ENCODE data around the gene CNTNAP2.

The CNTNAP2 gene

DNA sequence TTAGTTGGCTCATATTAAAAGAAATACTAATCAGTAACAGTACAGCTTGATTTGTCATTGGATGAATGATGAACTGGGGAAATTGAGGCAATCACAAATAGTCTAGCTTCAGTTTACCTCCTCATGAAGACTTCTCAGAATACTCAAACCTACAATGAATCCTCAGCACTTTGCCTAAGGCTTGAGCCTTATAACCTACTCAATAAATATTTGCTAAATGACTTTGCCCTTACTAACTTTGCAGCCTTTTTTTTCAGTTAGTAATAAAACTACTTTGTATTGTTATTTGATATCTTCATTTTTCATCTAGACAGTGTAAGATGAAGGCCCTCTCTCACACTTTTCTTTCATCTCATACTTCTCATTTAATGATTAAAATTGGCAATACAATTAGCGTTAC is 1311.5 kb downstream of the CNTNAP2 start:
- no peak for DNase-seq

DNA sequence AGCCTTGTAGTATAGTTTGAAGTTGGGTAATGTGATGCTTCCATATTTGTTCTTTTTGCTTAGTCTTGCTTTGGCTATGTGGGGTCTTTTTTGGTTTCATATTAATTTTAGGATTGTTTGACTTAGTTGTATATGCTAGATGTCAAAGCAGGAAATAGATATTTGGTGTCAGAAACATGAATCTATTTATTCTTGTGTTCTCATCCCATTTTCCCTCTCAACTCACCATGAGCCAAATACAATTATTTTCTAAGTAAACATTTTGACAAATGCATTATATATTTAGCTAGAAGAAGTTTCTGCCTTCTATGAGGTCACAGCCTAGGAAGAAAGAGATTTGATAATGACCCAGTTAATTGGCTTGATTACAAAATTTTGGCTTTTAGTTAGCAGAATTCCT is 1313.4 kb downstream of the CNTNAP2 start:
- DNase-seq = no peak

DNA sequence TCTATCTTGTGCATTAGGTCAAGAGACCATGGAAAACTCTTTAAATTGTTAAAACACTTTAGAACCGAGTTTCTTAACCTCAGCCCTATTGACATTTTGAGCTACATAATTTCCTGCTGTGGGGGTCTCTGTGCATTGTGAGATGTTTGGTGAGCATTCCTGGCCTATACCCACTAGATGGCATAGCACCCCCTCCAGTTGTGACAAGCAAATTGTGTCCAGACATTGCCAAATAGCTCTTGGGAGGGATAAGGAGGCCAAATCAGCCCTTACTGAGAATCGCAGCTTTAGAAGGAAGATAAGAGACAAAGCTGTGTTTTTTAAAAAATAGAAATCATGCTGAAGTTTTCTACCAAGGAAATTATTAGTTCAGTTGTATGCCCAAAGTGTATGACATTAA is 1315.5 kb downstream of the CNTNAP2 start:
- peak; percentile 62 for DNase-seq

DNA sequence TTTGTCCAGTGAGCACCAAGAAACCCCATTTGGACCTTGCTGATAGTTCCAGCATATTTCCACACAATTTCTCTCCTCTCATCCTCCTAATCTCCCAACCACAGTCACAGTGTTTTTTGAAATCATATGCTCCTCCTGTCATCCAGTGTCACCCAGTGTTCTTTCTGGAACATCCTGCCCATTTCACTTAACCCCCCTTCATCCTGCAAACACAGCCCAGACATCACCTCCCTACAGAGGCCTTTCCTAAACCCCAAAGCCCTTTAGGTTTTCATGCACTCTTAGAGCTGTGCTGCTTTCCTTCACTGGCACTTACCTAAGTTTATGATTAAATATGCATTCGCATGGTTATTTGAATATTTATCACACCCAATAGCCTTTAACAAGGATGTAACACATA is 1316.0 kb downstream of the CNTNAP2 start:
- no peak for DNase-seq

DNA sequence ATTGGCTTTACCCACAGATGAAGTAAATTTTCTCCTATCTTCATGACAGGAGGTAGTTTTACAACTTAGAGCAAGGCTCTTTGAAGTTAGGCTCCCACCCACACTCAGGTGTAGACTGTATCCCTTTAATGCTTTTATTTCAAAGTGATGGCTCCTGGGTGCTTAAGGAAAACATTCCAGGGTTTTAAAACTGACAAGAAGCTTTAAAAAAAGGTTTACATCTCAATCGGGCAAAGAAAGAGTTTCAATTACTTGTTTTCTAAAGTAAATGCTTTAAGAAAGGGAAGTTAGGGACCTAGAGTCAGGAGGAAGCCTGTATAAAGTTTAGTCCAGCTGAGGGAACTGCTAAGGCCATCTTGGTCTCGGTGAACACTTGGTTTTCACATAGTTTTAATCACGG is 1320.1 kb downstream of the CNTNAP2 start:
- no peak for DNase-seq

DNA sequence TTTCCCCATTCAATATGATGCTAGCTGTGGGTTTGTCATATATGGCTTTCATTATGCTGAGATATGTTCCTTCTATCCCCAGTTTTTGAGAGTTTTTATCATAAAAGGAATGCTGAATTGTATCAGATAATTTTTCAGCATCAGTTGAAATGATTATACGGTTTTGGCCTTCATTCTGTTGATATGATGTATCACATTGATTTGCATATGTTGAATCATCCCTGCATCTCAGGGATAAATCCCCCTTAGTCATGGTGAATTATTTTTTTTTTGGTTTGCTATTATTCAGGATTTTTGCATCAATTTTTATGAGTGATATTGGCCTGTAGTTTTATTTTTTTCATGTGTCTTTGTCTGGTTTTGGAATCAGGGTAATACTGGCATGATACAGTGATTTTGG is 1321.6 kb downstream of the CNTNAP2 start:
- DNase-seq = no peak

DNA sequence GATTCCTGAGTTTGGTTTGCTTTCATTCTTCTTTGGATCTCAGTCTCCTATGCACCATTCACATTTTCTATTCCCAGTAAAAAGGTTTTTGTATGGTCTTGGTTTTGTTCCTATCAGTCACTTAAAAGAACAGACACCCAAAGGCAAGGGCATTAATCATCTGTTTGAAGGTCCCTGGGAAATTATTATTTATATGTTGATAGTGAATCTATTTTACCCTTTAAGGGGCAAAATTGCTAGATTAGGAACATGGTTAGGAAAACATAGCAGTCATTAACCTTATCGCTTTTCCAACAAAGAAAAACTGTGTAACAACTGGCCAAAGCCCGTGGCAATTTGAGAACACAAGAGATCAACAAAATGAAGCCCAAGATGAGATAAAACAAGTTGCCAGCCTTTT is 1327.3 kb downstream of the CNTNAP2 start:
- DNase-seq = no peak

DNA sequence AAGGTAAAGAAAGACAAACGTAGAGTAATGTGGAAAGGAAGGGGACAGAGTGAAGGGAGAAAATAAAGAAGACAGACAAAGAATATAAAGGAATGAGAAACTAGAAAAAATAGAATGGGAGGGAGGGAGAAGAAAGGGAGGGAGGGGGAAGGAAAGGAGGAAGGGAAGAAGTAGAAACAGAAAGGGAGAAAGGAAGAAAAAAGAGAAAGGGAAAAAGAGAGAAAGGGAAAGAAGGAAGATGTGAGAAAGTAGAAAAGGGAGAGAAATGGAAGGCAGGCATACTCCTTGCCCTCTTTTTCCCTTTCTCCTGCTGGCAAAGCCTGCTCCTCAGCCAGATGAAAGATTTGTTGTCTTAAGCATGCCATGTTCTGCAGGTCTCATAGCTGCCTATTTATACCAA is 1336.2 kb downstream of the CNTNAP2 start:
- DNase-seq = no peak

DNA sequence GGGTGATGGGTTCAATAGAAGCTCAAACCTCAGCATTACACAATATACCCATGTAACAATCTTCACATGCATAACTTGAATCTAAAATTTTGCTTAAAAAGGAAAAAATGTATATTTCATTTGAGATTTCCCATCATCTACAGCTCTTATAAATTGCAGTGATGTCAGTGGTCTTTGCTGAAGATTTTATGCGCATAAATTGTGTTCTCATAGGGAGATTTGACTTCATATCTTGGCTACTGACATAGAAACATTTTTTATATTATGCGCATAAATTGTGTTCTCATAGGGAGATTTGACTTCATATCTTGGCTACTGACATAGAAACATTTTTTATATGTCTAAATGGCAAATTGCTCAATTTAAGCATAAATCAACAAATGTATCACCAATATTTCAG is 1348.6 kb downstream of the CNTNAP2 start:
- DNase-seq = no peak

DNA sequence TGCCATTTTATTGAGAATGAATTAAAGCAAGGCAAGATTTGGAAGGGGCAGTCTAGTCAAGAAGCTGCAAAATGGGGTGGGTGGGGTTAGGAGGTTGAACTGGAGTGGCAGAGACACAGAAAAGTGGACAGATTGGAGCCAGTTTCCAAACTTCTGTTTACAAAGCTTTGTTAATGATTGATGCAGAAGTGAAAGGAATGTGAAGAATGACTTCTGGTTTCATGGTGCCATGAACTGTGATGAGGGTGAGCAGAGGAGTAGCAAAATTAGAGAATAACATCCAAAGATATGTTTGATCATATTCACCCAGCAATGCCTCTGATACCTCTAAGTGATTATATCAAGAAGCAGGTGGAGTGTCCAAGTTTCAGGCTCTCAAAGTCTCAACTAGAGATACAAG is 1356.0 kb downstream of the CNTNAP2 start:
- DNase-seq = no peak

DNA sequence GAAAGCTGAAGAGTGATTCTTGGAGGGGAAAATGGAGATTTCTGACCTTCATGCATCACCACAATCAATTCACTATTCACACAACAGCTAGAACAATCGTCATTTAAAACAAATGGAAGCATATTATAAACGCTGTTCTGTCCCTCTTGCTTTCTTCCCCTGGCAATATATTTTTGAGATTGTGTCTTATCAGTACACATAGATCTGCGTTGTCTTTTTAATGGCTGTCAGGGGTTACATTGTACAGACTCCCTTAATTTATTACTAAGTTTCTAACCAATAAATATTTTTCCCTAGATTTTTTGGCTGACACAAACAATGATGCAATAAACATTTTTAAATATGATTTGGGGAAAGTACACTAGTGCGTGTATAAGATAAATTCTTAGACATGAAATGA is 1358.3 kb downstream of the CNTNAP2 start:
- no peak for DNase-seq

DNA sequence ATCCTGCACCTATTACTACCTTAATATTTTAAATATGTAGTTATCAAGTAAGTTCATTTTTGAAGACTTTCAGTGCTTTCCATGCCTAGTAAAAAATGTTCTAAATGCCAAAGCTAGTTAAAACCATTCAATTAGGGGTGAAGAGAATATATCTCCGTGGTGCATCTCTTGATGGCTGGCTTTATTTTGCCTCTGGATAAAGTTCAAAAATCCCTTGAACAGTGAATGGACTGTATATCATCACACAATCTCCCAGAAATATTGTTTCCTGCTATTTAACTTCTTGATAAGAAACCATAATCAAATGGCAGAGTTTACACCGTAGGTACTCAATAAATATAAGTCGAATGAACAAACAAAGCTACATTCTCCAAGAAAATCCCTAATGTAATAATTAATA is 1360.9 kb downstream of the CNTNAP2 start:
- no peak for DNase-seq

DNA sequence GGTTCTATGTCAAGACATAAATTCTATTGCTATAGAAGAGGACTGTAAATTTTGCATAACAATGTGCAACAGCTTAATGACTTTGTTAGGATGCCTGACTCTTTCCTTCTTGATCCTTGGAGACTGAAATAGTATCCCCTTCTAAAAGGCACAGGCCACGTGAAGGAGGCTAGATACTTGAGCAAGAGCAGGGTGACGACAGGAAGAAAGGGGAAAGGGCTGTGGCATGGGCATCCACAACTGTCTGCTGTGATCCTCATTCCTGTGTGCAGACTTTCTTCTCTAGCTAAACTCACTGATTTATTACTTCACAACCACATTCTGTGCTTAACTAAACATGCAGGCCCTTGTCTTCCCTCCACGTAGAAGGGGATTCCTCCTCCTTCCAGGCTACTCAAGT is 1362.2 kb downstream of the CNTNAP2 start:
- no peak for DNase-seq

DNA sequence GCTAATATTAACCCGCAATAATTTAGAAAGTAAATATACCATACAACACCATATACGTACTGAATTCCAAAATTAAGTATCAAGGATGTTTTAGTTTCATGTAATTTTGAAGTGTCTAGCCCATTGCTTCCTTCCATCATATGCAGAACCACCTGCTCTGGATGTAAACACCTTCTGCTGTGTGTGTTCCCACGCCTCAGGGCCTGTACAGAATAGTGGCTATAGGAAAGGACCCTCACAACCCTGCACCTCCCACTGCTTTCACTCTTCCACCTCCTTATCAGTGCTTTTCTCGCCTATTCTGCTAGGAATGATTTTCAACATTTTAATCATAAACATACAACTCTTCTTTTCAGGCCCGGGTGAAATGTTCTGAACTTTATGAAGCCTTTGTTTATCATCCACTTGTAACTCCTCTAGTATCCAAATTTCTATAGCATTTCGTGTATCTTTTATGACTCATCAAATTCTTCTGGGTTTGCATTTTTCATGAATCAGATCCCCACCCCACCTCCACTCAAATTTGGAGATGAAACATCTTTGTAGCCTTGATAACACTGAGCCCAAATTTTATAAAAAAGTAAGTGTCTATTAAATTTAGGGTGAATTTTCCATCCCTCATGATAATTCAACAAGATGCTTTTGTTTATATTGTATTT is 1367.2 kb downstream of the CNTNAP2 start:
- DNase-seq = peak; percentile 68

DNA sequence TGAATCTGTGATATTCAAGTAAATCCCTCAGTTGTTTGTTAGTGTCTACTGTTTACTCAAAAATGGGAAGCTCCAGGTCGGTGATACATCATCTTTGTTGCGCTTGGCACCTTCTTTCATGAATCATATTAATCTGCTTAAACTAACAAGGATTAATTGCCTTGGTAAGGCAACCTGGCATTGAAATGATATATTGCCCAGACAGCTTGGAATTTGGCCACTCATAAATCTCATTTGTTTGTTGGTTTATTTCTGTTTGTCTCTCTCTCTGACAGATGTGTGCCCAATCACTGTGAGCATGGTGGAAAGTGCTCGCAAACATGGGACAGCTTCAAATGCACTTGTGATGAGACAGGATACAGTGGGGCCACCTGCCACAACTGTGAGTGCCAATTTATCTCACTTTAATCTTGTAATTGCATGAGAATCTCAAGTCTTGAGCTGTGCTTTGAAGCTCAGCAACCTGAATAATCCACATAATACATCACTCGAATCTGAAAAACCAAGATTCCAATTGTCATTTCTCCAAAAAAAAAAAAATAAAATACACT is 1369.1 kb downstream of the CNTNAP2 start:
- peak; percentile 97 for DNase-seq

DNA sequence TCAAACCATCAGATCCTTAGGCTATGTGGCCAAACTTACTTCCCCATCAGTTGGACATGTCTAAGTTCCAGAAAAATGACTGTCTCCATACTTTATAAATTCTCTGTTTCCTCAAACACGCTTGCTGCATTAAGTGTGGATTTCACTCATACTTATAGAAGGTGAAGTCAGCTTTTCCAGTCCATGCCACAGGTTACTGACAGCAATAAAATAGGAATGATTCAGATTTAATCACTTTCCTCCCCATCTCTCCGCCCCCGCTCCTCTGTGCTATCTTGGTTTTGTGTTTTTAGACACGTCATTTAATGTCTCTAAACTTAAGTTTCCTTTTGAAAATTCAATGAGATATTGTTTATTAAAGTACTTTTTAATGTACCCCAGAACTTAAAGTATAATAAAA is 1376.0 kb downstream of the CNTNAP2 start:
- no peak for DNase-seq

DNA sequence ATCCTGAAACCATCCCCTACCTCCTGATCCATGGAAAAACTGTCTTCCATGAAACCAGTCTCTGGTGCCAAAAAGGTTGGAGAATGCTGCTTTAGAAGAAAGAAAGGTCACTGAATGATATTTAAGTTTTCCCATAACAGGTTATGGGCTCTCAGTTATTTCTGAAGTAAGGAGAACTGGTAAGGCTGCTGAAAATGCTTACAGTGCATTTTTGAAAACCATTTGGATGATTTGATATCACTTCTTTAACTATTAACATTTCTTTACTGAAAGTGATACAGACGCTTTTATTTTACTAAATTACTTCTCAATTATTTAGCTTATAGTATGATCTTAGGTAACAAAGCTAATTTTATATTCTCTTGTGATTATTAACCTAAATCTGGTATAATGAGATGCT is 1379.6 kb downstream of the CNTNAP2 start:
- DNase-seq = no peak

DNA sequence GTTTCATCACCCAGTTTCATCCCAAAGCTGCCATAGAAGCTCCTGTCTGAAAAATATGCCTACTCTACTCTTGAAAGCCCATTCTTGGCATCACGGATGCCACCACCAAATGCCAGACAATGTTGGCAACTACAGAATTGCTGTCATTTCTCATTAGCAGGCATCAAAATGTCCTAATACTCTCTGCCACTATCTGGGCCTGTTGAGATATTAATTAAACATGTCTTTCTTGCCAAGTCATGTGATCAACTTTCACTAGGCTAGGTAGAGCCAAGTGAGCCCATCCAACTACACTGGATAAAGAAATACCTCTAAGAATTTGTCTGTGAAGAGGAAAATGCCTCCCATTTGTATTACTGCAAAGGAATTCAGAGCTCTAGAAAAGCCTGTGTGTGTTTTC is 1380.6 kb downstream of the CNTNAP2 start:
- DNase-seq = no peak

DNA sequence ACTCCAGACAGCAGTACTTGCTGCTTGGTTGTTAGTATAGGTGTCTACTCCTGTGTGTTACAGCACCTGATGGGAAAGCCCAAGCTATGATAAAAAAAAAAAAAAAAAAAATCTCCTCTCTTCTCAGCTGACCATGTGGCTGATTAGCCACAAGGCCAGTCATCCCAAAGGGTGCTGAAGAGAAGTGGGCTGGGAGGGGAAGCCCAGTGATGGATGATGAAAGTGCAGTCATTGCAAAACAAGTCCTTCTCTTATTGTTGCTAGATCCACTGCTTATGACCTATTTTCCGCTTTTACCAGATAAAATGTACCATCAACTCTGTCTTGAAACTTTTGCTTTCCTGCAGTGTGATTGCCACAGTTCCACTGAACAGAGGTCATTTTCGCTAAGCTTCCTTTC is 1381.5 kb downstream of the CNTNAP2 start:
- DNase-seq = no peak

DNA sequence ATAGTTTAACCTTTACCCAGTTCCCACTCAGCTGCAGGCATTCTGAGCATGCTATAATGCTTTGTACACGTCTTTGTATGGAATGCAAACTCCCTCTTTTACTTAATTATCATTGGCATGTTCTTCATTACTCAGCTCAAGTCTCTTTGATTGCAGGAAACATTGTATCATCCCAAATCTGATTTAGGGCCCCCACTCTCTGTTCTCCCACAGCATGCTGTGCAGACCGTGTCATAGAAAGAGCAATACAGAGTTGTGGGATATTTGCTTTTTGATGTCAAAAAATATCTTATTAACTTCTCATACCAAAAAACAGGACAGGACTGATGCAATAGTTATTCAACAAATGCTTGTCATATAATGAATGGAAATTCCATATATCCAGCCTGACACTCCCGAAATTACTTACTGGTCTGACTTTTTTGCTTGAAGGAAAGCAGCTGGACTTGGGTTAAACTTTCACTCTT is 1392.5 kb downstream of the CNTNAP2 start:
- no peak for DNase-seq

DNA sequence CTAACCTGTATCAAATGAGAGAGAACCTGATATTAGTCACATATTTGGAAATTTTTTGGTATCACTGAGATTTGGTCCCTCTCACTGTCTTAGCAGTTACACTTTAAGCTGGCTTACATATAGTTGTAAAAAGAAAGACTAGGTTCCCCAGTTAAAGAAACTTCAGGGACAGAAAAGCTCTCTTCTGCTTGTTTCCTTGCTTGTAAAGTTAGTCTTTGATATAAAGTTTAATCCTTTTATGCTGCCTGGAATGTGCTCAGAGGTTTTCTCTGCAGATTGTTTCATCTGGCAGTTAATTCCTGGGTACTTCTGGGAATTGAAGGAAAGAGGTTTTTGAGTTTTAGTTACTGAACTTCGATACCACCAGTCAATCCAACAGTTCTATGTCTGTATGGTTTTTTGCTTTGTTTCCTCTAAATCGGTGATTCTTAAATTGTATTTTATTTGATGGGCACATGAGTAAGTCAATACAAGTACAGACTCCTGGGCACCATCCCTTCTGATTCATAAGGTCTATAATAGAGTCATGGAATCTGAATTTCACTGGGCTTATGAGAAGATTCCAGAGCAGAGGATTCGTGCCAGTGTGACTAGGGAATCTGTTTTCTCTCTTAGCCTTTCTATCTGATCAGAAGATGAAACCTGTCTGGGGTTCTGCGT is 1393.1 kb downstream of the CNTNAP2 start:
- no peak for DNase-seq

DNA sequence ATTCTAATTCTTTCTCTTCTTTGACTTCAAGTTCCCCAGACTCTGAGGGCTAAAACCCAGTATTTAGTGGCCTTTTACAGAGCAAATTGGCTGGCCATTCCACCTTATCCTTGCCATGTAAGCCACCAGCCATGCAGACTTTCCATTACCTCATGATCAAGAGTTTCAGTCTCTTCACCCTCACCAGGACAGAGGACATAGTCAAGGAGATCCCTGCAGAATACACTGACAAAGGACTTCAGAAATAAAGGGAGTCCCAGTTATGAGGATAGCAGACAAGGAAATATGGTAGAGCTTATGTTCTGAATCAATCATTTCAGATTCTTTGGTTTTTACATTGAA is 1393.6 kb downstream of the CNTNAP2 start:
- DNase-seq = no peak

DNA sequence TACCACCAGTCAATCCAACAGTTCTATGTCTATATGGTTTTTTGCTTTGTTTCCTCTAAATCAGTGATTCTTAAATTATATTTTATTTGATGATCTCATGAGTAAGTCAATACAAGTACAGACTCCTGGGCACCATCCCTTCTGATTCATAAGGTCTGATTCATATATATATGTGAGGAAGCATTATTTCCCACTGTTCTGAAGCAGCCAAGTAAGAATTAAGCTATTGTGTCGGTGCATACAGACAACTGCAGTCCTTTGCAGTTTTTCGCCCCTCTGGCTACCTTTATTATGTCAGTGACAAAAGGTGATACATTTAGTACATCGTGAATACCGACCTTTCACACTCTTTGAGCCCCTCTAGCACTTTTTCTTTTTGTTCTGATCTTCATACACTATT is 1394.3 kb downstream of the CNTNAP2 start:
- DNase-seq = no peak

DNA sequence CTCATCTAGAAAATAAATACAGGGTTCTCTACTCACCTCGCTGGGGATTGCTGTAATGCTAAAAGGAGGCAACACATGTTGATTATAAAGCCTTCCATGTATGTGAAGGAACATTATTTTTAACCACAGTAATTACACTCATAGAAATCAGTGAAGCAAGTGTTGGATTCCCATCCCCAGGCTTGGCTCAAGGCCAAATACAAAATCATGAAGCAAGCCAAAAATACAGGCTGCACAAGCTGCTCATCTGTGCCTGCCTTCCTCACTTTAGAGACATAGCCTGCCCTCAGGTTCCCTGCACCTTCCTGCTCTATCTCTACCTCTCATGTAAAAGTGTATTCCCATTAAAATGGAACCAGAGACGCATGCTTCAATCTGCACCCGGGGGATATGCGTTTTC is 1396.8 kb downstream of the CNTNAP2 start:
- DNase-seq = peak; percentile 53

DNA sequence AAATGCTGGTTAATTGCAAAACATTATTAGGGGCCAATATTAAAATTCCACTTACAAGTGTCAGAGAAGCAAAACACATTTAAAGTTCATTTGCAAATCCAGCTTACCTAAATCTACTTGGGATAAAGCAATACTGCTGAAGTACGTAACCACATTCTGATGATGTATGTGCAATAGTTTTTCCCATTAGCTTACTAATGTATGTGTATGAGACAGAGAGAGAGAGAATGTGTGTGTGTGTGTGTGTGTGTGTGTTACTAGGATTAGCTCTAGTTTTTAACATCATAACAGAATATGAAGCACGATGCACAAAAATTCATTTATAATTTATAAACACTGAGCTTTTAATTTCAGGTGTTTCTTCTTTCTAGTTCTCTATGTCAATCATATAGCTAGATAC is 1399.8 kb downstream of the CNTNAP2 start:
- DNase-seq = no peak
